HUES64 (cell line): ENCODE measurements around the gene ANOS1.

Experiments
- H3K27ac ChIP-seq: 2 replicates; pipeline ENCODE4 v1.7.0; 2013; ENCODE audit warnings: low read depth, low read length, inconsistent platforms
- H3K27me3 ChIP-seq: 2 replicates; pipeline ENCODE4 v1.6.1; 2013; ENCODE audit warnings: mild to moderate bottlenecking, low read length; ENCODE audit not compliant: insufficient read depth
- H3K36me3 ChIP-seq: 2 replicates; pipeline ENCODE4 v1.6.1; 2013; ENCODE audit warnings: mild to moderate bottlenecking, low read length; ENCODE audit not compliant: insufficient read depth
- H3K4me1 ChIP-seq: 2 replicates; pipeline ENCODE4 v1.6.1; 2013; ENCODE audit warnings: mild to moderate bottlenecking, low read length, moderate library complexity; ENCODE audit not compliant: insufficient read depth
- H3K4me3 ChIP-seq: 2 replicates; pipeline ENCODE4 v1.5.1; 2013; ENCODE audit warnings: mild to moderate bottlenecking, low read length, moderate library complexity
- H3K9ac ChIP-seq: 2 replicates; pipeline ENCODE4 v1.6.1; 2013; ENCODE audit warnings: mild to moderate bottlenecking, low read depth, low read length
- H3K9me3 ChIP-seq: 2 replicates; pipeline ENCODE4 v1.6.1; 2013; ENCODE audit warnings: low read depth, low read length; ENCODE audit not compliant: insufficient read depth
- WGBS: fragments of 150-250, 120-280 bp; methylation state at CpG from one replicate; pipeline ENCODE4 v1.1.7; 2013; ENCODE audit warnings: missing lambda C conversion rate; 5-methylcytosine and 5-hydroxymethylcytosine counted together

The ANOS1 gene

GRCh38 chrX:8714164-8714563, 17.8 kb downstream of the ANOS1 start:
- Histone ChIP-seq H3K4me1 (peaks cover 15% of the 10 kb centered on the region), H3K27ac (no peak overlapping the region), H3K4me3 (no peak overlapping the region), H3K9ac (no peak overlapping the region), H3K27me3 (no peaks in the 10 kb centered on the region), H3K9me3 (no peaks in the 10 kb centered on the region), H3K36me3 (no peaks in the 10 kb centered on the region)
- no CpG with 5 or more reads among the region's 3 CpGs for WGBS

DNA sequence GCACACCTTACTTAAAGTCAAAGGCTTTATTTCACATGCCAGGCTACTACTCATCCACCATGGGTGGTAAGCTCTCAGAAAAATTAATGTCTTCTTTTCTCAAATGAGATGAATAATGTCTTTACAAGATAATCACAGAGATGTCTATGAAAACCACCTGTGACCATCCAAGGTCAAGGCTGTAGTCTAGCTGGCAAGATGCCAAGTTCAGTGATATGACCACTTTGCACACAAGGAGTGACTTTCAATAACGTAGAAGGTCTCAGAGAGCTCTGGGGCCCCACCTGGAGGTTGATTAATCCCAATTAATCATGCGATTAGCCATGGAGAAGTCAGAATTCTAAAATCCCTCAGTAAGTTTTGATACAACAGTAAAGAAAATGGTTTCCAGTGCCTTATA, 20.5 kb downstream of the ANOS1 start:
- WGBS: 100% methylated on average over 2 of the region's 2 CpGs
- no peaks in the 10 kb centered on the region for H3K27me3 ChIP-seq
- no peak overlapping the region for H3K4me3 ChIP-seq
- no peaks in the 10 kb centered on the region for H3K36me3 ChIP-seq
- H3K27ac ChIP-seq: no peak overlapping the region
- H3K9ac ChIP-seq: no peak overlapping the region
- peaks cover 15% of the 10 kb centered on the region for H3K4me1 ChIP-seq
- no peaks in the 10 kb centered on the region for H3K9me3 ChIP-seq

- no peak overlapping the region for H3K4me3 ChIP-seq
- 75% methylated on average over 1 of the region's 2 CpGs for WGBS
Measured at GRCh38 chrX:8704184-8704583, 27.8 kb downstream of the ANOS1 start.

GRCh38 chrX:8692871-8693270, 39.1 kb downstream of the ANOS1 start:
- Histone ChIP-seq H3K27me3 (no peaks in the 10 kb centered on the region), H3K4me3 (no peak overlapping the region), H3K9ac (no peak overlapping the region), H3K27ac (no peak overlapping the region), H3K9me3 (no peaks in the 10 kb centered on the region), H3K4me1 (peaks cover 19% of the 10 kb centered on the region), H3K36me3 (no peaks in the 10 kb centered on the region; the same call in 1 of the 2 replicates)
- WGBS: 100% methylated on average over 1 of the region's 1 CpG

More at GRCh38 chrX:8704184-8704583, 27.8 kb downstream of the ANOS1 start:
- H3K27ac ChIP-seq: no peak overlapping the region
- H3K9ac ChIP-seq: no peak overlapping the region
- no peaks in the 10 kb centered on the region for H3K27me3 ChIP-seq
- no peaks in the 10 kb centered on the region for H3K36me3 ChIP-seq
- no peaks in the 10 kb centered on the region for H3K9me3 ChIP-seq
- H3K4me1 ChIP-seq: no peaks in the 10 kb centered on the region

- no peaks in the 10 kb centered on the region for H3K27me3 ChIP-seq
- H3K9me3 ChIP-seq: no peaks in the 10 kb centered on the region
- peak overlapping the region; percentile 86; the same call in 1 of the 2 replicates for H3K27ac ChIP-seq
- no peaks in the 10 kb centered on the region for H3K36me3 ChIP-seq
- no peak overlapping the region for H3K4me3 ChIP-seq
- H3K4me1 ChIP-seq: peaks cover 42% of the 10 kb centered on the region
- 93% methylated on average over 2 of the region's 3 CpGs for WGBS
- no peak overlapping the region for H3K9ac ChIP-seq
Measured at GRCh38 chrX:8689473-8689872, 42.5 kb downstream of the ANOS1 start.

DNA sequence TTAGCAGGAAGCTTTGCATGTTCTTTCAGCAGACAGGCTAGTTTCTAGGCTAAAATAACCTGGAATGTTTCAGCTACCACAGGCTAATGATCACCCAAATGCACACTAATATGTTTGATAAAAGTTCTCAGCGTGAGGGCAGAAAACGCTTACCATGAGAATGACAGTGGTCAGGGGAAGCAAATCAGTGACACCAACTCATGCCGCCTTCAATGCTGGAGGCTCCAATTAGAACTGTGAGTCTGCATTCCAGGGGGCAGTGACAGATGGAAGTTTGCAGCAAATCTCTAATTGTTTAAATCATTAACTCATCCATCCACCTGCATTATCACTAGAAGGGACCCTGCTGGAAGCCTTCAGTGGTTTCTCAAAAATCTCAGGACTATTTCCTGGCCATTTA, 43.2 kb downstream of the ANOS1 start:
- no peak overlapping the region for H3K4me3 ChIP-seq
- no peaks in the 10 kb centered on the region for H3K36me3 ChIP-seq
- peak overlapping the region; percentile 92; the same call in 1 of the 2 replicates for H3K27ac ChIP-seq
- H3K27me3 ChIP-seq: no peaks in the 10 kb centered on the region
- 0% methylated on average over 3 of the region's 3 CpGs for WGBS
- H3K9me3 ChIP-seq: no peaks in the 10 kb centered on the region
- no peak overlapping the region for H3K9ac ChIP-seq
- peaks cover 49% of the 10 kb centered on the region for H3K4me1 ChIP-seq

DNA sequence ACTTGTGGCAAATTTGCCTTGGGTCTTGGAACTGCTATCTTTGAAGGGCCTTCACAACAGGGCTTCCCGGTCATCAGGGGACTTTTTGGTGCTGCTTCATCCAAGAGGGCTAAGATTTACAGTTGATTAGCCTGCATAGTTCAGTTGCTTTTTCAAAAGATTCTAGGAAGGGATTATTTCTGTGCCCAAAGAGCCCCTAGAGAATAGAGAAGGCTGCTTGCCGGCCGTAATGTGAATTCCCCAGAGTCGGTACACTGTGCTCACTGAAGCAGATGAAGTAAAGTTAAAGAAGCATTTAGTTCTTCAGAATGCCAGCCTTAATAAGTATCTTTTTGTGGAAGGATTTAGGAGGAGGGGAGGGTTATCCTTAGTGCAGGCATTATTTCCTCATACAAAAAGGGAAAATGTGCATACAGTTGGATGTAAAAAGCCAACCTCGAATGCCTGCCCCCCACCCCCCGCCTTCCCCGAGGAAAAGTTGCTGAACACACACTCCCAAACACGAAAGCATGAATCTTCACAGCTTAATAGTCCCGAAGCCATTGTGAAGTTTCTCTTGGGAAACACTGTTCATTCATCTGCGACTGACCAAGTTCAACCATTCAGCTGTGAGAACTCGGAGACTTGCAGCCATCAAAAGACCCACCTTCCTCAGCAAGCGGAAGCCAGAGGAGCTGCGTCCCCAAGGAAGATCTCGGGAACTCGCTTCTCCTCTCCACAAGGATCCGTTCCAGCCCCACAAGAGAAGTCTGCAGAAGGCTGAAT, 47.6 kb downstream of the ANOS1 start:
- no peak overlapping the region for H3K27ac ChIP-seq
- WGBS: 86% methylated on average over 16 of the region's 16 CpGs
- no peaks in the 10 kb centered on the region for H3K27me3 ChIP-seq
- no peak overlapping the region for H3K9ac ChIP-seq
- H3K4me3 ChIP-seq: no peak overlapping the region
- peaks cover 41% of the 10 kb centered on the region for H3K4me1 ChIP-seq
- no peaks in the 10 kb centered on the region for H3K9me3 ChIP-seq
- H3K36me3 ChIP-seq: no peaks in the 10 kb centered on the region

- no peaks in the 10 kb centered on the region for H3K9me3 ChIP-seq
- no peaks in the 10 kb centered on the region for H3K36me3 ChIP-seq
- peaks cover 41% of the 10 kb centered on the region for H3K4me1 ChIP-seq
- no peak overlapping the region for H3K9ac ChIP-seq
- H3K27me3 ChIP-seq: no peaks in the 10 kb centered on the region
- H3K27ac ChIP-seq: no peak overlapping the region
- WGBS: 96% methylated on average over 5 of the region's 5 CpGs
- H3K4me3 ChIP-seq: no peak overlapping the region
Measured at GRCh38 chrX:8683687-8684086, 48.2 kb downstream of the ANOS1 start.

GRCh38 chrX:8679550-8679949, 52.4 kb downstream of the ANOS1 start:
- Histone ChIP-seq H3K27me3 (no peaks in the 10 kb centered on the region), H3K27ac (no peak overlapping the region)
- 98% methylated on average over 7 of the region's 7 CpGs for WGBS

GRCh38 chrX:8675006-8675630, 56.8 kb downstream of the ANOS1 start:
- WGBS: 81% methylated on average over 3 of the region's 6 CpGs
- H3K36me3 ChIP-seq: no peaks in the 10 kb centered on the region
- no peaks in the 10 kb centered on the region for H3K27me3 ChIP-seq
- peaks cover 6% of the 10 kb centered on the region; the same call in 1 of the 2 replicates for H3K4me1 ChIP-seq
- H3K27ac ChIP-seq: no peak overlapping the region
- no peak overlapping the region for H3K9ac ChIP-seq
- H3K9me3 ChIP-seq: no peaks in the 10 kb centered on the region
- H3K4me3 ChIP-seq: no peak overlapping the region

More at GRCh38 chrX:8679550-8679949, 52.4 kb downstream of the ANOS1 start:
- H3K4me3 ChIP-seq: no peak overlapping the region
- no peaks in the 10 kb centered on the region for H3K36me3 ChIP-seq
- no peak overlapping the region for H3K9ac ChIP-seq
- H3K4me1 ChIP-seq: peaks cover 11% of the 10 kb centered on the region
- H3K9me3 ChIP-seq: no peaks in the 10 kb centered on the region

DNA sequence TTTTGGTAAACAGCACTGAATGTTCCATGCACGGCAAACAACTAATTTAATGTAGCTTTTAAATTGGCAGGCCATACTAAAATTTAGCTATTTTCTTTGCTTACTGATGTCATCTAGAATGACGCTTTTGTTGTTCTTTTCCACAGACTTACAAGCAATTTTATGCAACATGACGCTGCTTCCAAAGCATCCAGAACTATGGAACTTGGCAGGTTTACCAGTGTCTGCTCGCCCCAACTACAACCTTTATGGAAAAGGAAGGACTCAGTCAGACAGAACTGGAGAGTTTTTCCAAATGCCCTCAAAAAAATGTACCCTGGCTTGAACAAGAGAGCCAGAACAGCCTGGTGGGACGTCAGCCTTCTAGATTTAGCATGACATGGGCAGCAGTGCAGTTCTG, 58.7 kb downstream of the ANOS1 start:
- peaks cover 15% of the 10 kb centered on the region; the same call in 1 of the 2 replicates for H3K4me1 ChIP-seq
- H3K9ac ChIP-seq: no peak overlapping the region
- no peaks in the 10 kb centered on the region for H3K36me3 ChIP-seq
- no peak overlapping the region for H3K27ac ChIP-seq
- H3K9me3 ChIP-seq: no peaks in the 10 kb centered on the region
- no peak overlapping the region for H3K4me3 ChIP-seq
- WGBS: 98% methylated on average over 5 of the region's 5 CpGs
- H3K27me3 ChIP-seq: no peaks in the 10 kb centered on the region
